Measurements from ENCODE around the gene RAB11A. TPM values are rescaled to one million over a fixed set of nuclear protein-coding genes. Genes with fewer than 3 reads are reported as not detected.

RAB11A gene
- total and polyA plus RNA-seq, 2 donors (not counting 3 experiments of a cell fraction or from before 2014, with no cell fraction given): 239 to 250 TPM

GRCh38 chr15:65937476-65937875 lies 68.2 kb downstream of the RAB11A start:
- TF ChIP-seq POLR2A (IDR thresholded peaks at IDR 0.05; ENCODE audit: low read depth, low read length) (no peak), GATA2 (IDR thresholded peaks at IDR 0.05; ENCODE audit: insufficient read depth, insufficient read length, low read depth, low read length) (no peak), POLR2AphosphoS5 (IDR thresholded peaks at IDR 0.05; ENCODE audit: insufficient read depth, low read depth, low read length) (no peak), MAX (IDR thresholded peaks at IDR 0.05; ENCODE audit: insufficient read depth, insufficient read length) (no peak), JUN (IDR thresholded peaks at IDR 0.05; ENCODE audit: borderline replicate concordance, insufficient read depth, insufficient read length, low read depth) (no peak), EZH2 (IDR thresholded peaks at IDR 0.05; ENCODE audit: borderline replicate concordance, low read depth, low read length, severe bottlenecking) (no peak), CTCF (IDR thresholded peaks at IDR 0.05; ENCODE audit: extremely low read depth in 1 of 2, insufficient read depth in 1 of 2, low read depth in 1 of 2, low read length in 2 of 2) (no peak), MYC (IDR thresholded peaks at IDR 0.05; ENCODE audit: low read depth, low read length) (no peak), FOS (IDR thresholded peaks at IDR 0.05; ENCODE audit: borderline replicate concordance, insufficient read depth, low read length) (no peak)
- CTCF ChIA-PET: interaction anchor here (1.4 kb wide), 1 partner anchor 8 kb away, joined by 3 read pairs; no protein-coding TSS in a partner anchor
- POLR2A ChIA-PET: no interaction called here

More at GRCh38 chr15:65937476-65937875, 68.2 kb downstream of the RAB11A start:
- peak; percentile 11 for DNase-seq (ENCODE audit: low read depth, low spot score)
- no peak for FAIRE-seq
- no TSS peak for BruUV-seq (replicated peaks)
- H3K79me2 ChIP-seq (ENCODE audit: control insufficient read depth, insufficient read depth, low read length): no peaks in the 10 kb centered on the region
- H3K27me3 ChIP-seq (ENCODE audit: control insufficient read depth in 2 of 2, insufficient read depth in 2 of 2, low read length in 2 of 2): no peaks in the 10 kb centered on the region
- no peaks in the 10 kb centered on the region for H3K9me1 ChIP-seq (replicated peaks; ENCODE audit: control insufficient read depth, extremely low read depth, insufficient read depth, low read length)
- dilution Hi-C loops (cut with MboI; ENCODE audit: extremely low pct_ligation_motif_present, low sequenced_read_pairs) (no loop called here), intact Hi-C loops (cut with micrococcal nuclease) (no loop called here)
- no peak overlapping the region for H3K27ac ChIP-seq (ENCODE audit: insufficient read depth, low read depth, low read length)
- H3K4me3 ChIP-seq (replicated peaks in 1 of 3; ENCODE audit: insufficient read depth in 1 of 3, low read depth in 1 of 3, low read length in 3 of 3): no peak overlapping the region
- H2AFZ ChIP-seq (ENCODE audit: low read depth, low read length): no peak overlapping the region
- H3K4me2 ChIP-seq (ENCODE audit: insufficient read depth, low read length): no peak overlapping the region
- no peak overlapping the region for H3K9ac ChIP-seq (replicated peaks; ENCODE audit: extremely low read depth, insufficient read depth, low read length)
- H3K9me3 ChIP-seq (replicated peaks; ENCODE audit: control insufficient read depth, insufficient read depth, low read length): no peaks in the 10 kb centered on the region
- no peaks in the 10 kb centered on the region for H4K20me1 ChIP-seq (replicated peaks; ENCODE audit: control insufficient read depth, extremely low read depth, insufficient read depth, low read length)
- no peaks in the 10 kb centered on the region for H3K36me3 ChIP-seq (ENCODE audit: control insufficient read depth in 2 of 2, extremely low read depth in 1 of 2, insufficient read depth in 2 of 2, low read length in 2 of 2)
- H3K4me1 ChIP-seq (ENCODE audit: control insufficient read depth, extremely low read depth, insufficient read depth, low read length): peaks cover 16% of the 10 kb centered on the region

Data from endothelial cell of umbilical vein (primary cell).